Ascending aorta (tissue), 2 donors: ENCODE results near the gene WDFY3. TPM values are rescaled to one million over a fixed set of nuclear protein-coding genes. Genes with fewer than 3 reads are reported as not detected.
"Not testable (repeated sequence)": the region's sequence is repeated elsewhere in the genome, so short reads cannot be mapped to it uniquely, and the experiment has no call there.

Experiments used
- DNase-seq, 2 donors: peaks; one replicate each; pipeline ENCODE4 v3.0.0-alpha.2; 2019; ENCODE audit warnings: low spot score in 2 of 2
- H3K27ac ChIP-seq, 2 donors: fragments of 200-600 bp; sonication (generic); one replicate each; pipeline ENCODE4 v1.5.1; 2016 to 2017; ENCODE audit warnings: mild to moderate bottlenecking in 1 of 2
- H3K27me3 ChIP-seq: fragments of 200-600 bp; sonication (generic); one replicate; pipeline ENCODE4 v1.5.1; 2017
- H3K36me3 ChIP-seq, 2 donors: fragments of 200-600 bp; sonication (generic); one replicate each; pipeline ENCODE4 v1.5.1; 2016
- H3K4me1 ChIP-seq, 2 donors: fragments of 200-600 bp; sonication (generic); one replicate each; pipeline ENCODE4 v1.5.1; 2016 to 2017; ENCODE audit warnings: mild to moderate bottlenecking in 1 of 2
- H3K4me3 ChIP-seq, 2 donors: fragments of 200-600 bp; sonication (generic); one replicate each; pipeline ENCODE4 v1.5.1; 2016 to 2017; ENCODE audit warnings: mild to moderate bottlenecking in 1 of 2
- H3K9me3 ChIP-seq, 2 donors: fragments of 200-600 bp; sonication (generic); one replicate each; pipeline ENCODE4 v1.5.1; 2016
- intact Hi-C: fragments of 100-400 bp; cut with DNase I; formaldehyde crosslinking; loops from one replicate; pipeline ENCODE4 v1.15.1; 2023
- total RNA-seq: library from RNA; depleted of rRNA; stranded (reverse); fragments of >200 nt; gene quantifications from one replicate; pipeline ENCODE4 v1.1.0, GENCODE V29; 2016
- TF ChIP-seq, protein P1 (sequence below), 3 experiments: fragments of 200-600 bp in 2 of 3; fragments of 450-650 bp in 1 of 3; sonication (generic) in 2 of 3; IDR thresholded peaks; one replicate each; pipeline ENCODE4 v1.5.1; 2016 to 2019; ENCODE audit warnings: antibody characterized with exemption in 3 of 3, mild to moderate bottlenecking in 1 of 3, moderate library complexity in 1 of 3

WDFY3 gene
- total RNA-seq, 1 donor from 2014 or later, result 30.2 TPM

DNA sequence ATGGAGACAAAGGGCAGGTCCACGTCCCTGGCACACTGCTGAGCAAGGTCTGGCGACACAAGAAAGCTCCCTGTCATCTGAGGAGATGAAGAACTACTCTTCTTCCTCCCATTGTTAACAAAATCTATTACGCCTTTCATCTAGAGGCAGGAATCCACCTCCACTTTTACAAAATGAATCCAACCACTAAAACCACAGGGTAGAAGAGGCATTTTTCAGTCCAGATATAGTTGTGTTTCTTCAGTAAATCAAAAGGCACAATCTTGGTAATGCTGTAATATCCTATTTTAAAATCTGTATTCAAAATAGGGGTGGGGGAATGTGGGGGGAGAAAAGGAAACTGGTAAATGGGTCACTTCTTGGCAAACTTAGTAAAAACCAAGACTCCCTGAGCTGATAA, 282.1 kb downstream of the WDFY3 start:
- intact Hi-C loops, result no loop called here
- H3K9me3 ChIP-seq, result no peaks in the 10 kb centered on the region
- H3K36me3 ChIP-seq, result peaks cover 42 to 79% of the 10 kb centered on the region in 2 donors
- TF ChIP-seq, protein P1, sequence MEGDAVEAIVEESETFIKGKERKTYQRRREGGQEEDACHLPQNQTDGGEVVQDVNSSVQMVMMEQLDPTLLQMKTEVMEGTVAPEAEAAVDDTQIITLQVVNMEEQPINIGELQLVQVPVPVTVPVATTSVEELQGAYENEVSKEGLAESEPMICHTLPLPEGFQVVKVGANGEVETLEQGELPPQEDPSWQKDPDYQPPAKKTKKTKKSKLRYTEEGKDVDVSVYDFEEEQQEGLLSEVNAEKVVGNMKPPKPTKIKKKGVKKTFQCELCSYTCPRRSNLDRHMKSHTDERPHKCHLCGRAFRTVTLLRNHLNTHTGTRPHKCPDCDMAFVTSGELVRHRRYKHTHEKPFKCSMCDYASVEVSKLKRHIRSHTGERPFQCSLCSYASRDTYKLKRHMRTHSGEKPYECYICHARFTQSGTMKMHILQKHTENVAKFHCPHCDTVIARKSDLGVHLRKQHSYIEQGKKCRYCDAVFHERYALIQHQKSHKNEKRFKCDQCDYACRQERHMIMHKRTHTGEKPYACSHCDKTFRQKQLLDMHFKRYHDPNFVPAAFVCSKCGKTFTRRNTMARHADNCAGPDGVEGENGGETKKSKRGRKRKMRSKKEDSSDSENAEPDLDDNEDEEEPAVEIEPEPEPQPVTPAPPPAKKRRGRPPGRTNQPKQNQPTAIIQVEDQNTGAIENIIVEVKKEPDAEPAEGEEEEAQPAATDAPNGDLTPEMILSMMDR (IDR thresholded peaks at IDR 0.05), result no peak
- no peak overlapping the region for H3K4me3 ChIP-seq
- no peaks in the 10 kb centered on the region for H3K27me3 ChIP-seq
- no peak for DNase-seq
- H3K27ac ChIP-seq, result no peak overlapping the region
- peaks cover 0 to 12% of the 10 kb centered on the region in 2 donors for H3K4me1 ChIP-seq

DNA sequence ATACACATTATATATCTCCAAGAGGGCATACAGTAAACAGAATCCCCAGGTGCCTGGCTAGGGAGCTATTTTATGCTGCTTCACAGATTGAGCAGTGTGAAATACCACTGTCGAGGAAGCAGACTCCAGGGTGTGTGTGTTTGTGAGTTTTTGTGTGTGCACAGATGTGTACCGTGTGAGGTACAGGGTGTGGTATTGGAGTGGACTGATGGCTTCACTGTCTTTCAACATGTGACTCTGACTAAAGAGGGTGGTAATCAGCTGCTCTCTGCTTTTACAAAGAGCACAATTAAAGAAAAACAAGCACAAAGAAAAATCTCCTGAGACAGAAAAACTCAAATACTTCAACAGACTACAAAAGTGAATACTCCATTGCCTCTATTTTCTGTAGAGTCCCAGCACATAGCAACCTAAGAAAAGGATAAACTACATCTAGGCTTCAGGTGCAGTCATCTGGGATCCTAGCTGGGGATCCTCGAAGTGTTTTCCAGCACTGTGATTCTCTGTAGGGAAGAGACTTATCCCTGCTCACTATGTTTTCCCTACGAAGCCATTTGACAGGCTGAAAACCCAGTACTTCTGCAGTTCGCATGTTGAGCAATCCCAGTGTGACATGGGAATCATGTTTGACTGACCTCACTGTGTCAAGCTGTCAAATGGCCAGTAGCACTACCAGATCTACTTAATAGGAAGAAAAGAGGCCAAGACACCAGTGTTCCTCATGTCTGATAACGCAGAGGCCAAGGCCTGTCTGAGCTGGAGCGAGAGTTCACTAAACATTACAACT, 283.2 kb downstream of the WDFY3 start:
- peaks cover 50 to 86% of the 10 kb centered on the region in 2 donors for H3K36me3 ChIP-seq
- H3K9me3 ChIP-seq, result no peaks in the 10 kb centered on the region
- H3K27me3 ChIP-seq, result no peaks in the 10 kb centered on the region
- peaks cover 0 to 12% of the 10 kb centered on the region in 2 donors for H3K4me1 ChIP-seq
- TF ChIP-seq, protein P1 (IDR thresholded peaks at IDR 0.05), result no peak
- no peak overlapping the region for H3K27ac ChIP-seq
- H3K4me3 ChIP-seq, result no peak overlapping the region
- DNase-seq, result no peak
- intact Hi-C loops, result no loop called here

DNA sequence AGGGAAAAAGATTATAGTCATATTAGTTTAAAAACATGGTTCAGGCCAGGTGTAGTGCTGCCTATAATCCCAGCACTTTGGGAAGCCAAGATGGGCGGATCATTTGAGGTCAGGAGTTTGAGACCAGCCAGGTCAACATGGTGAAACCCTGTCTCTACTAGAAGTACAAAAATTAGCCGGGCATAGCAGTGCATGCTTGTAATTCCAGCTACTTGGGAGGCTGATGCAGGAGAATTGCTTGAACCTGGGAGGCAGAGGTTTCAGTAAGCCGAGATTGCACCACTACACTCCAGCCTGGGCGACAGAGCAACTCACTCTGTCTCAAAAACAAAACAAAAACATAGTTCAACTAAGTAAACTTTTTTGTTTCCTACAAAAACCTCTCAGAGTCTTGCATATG, 283.8 kb downstream of the WDFY3 start:
- H3K9me3 ChIP-seq, H3K27ac ChIP-seq, DNase-seq, H3K27me3 ChIP-seq, H3K4me3 ChIP-seq, intact Hi-C loops: not testable (repeated sequence)
- Histone ChIP-seq H3K4me1 (peaks cover 0 to 12% of the 10 kb centered on the region in 2 donors), H3K36me3 (peaks cover 50 to 86% of the 10 kb centered on the region in 2 donors)

DNA sequence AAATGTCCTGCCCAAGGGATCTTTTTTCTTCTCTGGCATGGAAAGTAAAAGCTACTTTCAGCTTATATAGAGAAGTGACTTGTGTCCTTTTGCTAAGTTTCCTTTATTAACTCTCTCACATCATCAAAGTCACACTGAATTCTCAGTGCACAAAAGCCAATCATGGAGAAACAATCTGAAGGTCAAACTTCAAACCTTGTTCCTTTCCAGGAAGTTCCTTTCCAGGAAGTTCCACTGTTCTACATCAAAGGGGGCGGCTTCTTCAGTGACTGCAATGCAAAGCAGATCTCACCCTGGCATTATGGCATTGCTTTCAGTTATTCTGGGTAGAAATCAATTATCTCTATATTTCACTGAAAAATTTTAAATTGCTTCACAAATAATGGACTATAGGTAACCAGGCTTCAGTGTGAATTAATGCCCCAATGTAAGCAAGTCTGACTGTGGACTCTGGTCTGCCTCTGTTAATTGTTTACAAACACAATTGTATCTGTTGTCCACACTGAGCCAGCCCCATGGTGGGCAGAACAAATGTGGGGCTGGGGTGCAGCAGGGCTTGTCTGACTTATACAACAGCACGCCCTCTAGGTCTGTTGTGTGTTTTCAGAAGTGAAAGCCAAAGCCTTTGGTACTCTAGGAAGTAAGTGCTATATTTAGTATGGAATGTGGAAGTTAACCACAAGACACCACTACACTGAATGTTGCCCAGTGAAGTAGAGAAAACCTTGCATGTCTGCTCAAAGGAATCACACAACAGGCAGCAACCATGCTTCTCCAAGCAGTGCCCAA, 284.8 kb downstream of the WDFY3 start:
- TF ChIP-seq, protein P1 (IDR thresholded peaks at IDR 0.05), result no peak
- Histone ChIP-seq H3K27ac (peak overlapping the region in 1 of 2 donors; percentile 15), H3K4me1 (peaks cover 0 to 12% of the 10 kb centered on the region in 2 donors), H3K36me3 (peaks cover 43 to 88% of the 10 kb centered on the region in 2 donors), H3K9me3 (no peaks in the 10 kb centered on the region), H3K4me3 (no peak overlapping the region), H3K27me3 (no peaks in the 10 kb centered on the region)
- intact Hi-C loops, result no loop called here
- DNase-seq, result no peak

DNA sequence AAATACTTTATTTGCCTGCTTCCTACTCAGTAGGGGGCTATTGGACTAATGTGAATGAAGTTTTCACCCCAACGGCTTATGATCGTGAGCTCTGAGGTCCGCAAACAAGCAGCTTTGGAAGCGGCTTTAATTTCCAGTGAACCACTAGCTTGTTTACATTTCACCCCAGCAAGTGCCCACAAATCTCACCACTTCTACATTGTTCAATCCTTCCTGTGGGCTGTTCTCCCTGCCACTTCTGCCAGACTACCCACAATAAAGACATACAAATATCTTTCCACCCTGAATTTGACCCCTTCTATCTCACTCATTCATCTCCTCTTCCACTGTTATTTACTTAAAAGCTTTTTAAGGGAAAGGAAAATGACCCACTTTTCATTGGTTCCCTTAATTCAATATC, 285.5 kb downstream of the WDFY3 start:
- TF ChIP-seq, protein P1 (IDR thresholded peaks at IDR 0.05), result no peak
- Histone ChIP-seq H3K27ac (no peak overlapping the region), H3K4me1 (peaks cover 0 to 12% of the 10 kb centered on the region in 2 donors), H3K36me3 (peaks cover 36 to 91% of the 10 kb centered on the region in 2 donors), H3K9me3 (no peaks in the 10 kb centered on the region), H3K4me3 (no peak overlapping the region), H3K27me3 (no peaks in the 10 kb centered on the region)
- DNase-seq, result no peak
- intact Hi-C loops, result no loop called here
